Measurements from ENCODE around the gene SPSB1.
"Not testable (repeated sequence)": the region's sequence is repeated elsewhere in the genome, so short reads cannot be mapped to it uniquely, and the experiment has no call there.

SPSB1 gene

DNA sequence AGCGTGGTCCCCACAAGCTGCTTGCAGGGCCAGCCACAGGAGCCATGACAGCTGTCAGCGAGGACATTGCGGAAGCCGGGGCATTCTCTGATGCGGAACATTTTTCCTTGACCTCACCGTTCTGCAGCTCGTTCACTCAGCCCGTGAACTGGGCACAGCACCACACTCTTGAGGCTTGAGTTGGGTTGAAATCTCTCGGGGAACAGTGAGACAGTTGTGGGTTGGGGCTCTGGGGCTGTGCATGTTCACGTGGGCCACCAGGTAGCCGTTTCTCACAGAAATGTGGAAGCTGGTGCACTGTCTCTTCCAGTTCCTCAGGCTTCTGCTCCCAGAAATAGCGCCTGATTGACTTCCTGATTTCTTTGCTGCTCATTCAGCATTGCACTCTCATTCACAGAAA lies 69.8 kb downstream of the SPSB1 start:
- DNase-seq (ENCODE audit: low read depth in 2 of 3, low spot score in 2 of 3) = no peak

GRCh38 chr1:9363061-9363471 lies 70.4 kb downstream of the SPSB1 start:
- DNase-seq (ENCODE audit: low read depth in 2 of 3, low spot score in 2 of 3) = no peak

GRCh38 chr1:9366298-9366697 lies 73.6 kb downstream of the SPSB1 start:
- DNase-seq (ENCODE audit: low read depth in 2 of 3, low spot score in 2 of 3) = no peak

GRCh38 chr1:9366943-9367780 lies 74.5 kb downstream of the SPSB1 start:
- DNase-seq (ENCODE audit: low read depth in 2 of 3, low spot score in 2 of 3) = no peak

DNA sequence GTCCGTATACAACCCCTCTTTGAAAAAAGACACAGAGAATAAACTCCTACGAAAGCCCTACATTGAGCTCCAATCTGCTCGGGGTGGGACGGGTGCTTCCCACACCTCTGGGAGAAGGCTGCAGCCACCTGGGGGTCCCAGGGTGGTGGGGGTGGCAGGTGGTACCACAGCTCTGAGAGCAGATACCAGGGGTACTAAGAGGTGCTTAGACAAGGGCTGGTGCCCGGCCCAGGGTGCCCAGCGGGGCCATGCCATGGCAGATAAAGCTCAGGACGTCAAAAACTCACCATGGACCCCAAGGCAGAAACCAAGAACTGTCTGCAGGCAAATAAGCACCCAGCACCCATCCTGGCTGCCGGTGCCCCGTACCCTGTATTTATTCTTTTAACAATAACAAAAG lies 75.1 kb downstream of the SPSB1 start:
- no peak for DNase-seq (ENCODE audit: low read depth in 2 of 3, low spot score in 2 of 3)

GRCh38 chr1:9368356-9368755 lies 75.7 kb downstream of the SPSB1 start:
- DNase-seq (ENCODE audit: low read depth in 2 of 3, low spot score in 2 of 3) = no peak

DNA sequence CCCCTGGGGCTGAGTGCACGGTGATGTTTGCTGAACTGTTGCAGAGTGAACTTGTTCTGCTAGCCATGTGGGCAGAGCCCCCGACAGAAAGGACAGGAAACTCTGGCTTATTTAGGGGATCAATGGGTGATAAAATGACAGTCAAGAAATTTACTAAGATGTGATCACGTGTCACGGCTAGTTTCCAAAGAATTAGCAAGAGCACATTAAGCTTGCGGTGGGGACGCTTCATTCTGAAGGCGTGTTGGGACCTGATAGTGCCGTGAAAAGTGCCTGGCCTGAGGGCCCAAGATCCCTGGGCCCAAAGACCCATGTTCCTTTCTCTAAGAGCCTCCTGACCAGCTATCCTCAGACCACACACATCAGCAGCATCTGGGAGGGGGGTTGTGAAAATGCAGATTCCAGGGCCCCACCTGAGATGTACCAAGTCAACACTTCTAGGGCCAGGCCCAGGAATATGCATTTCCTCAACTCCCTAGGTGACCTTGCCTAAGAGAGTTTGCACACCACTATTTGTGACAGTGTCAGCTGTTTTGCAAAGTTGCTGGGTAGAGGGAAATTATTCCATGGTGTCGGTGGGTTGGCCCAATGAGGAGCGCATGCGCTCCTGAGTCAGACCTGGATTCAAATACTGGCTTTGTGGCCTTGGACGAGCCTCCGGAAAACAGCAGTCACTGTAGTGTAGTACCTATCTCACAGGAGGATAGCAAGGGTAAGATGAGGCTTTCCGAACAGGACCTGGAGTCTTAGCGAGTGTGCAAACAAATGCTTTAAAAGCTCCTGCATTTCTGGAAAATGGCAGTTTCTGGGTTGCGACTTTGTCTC lies 77.5 kb downstream of the SPSB1 start:
- DNase-seq (ENCODE audit: low read depth in 2 of 3, low spot score in 2 of 3) = no peak

DNA sequence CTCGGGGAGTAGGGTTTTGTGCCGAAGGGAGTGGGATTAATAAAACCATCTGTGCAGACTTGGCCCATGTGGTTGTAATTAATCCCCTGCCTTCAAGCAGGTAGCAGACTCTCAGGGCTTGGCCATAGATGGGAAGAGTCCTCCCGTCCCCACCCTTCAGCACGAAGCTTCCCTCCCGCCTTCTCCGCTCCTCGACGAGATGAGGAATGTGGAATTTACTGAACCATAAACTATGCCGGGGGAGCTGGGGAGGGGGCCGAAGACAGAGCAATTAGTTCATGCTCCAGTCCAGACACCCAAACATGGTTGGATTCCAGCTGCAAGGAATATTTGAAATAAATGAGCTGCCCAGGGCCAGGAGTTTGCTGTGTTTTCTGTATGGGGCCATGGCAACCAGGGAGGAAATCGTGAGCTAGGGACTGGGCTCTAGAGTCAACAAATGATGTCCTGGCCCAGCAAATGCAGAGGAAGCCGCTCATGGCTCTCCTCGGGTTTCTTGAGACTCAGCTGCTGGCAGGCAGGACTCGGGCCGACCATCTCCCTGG lies 78.8 kb downstream of the SPSB1 start:
- DNase-seq (ENCODE audit: low read depth in 2 of 3, low spot score in 2 of 3) = no peak

DNA sequence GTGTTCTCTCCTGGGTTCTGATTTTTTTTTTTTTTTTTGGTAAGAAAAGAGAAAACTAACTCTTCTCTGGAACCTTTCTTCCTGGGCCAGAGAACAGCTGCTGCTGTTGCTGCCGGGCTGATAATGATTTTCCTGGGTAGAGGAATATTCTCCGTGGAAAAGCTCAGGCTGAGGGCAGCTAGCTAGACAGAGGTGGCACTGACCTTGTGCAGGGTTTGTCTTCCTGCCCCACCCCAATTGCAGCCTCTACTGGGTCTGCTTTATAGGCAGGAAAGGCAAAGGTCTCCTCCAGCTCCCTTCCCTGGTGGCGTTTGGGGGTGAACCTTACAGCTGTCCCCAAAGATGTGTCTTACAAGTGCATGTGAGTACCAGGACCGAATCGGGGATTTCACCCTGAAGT lies 79.3 kb downstream of the SPSB1 start:
- DNase-seq (ENCODE audit: low read depth in 2 of 3, low spot score in 2 of 3) = no peak

GRCh38 chr1:9373619-9374018 lies 80.9 kb downstream of the SPSB1 start:
- DNase-seq (ENCODE audit: low read depth in 2 of 3, low spot score in 2 of 3) = no peak

GRCh38 chr1:9374748-9375341 lies 82.2 kb downstream of the SPSB1 start:
- no peak for DNase-seq (ENCODE audit: low read depth in 2 of 3, low spot score in 2 of 3)

DNA sequence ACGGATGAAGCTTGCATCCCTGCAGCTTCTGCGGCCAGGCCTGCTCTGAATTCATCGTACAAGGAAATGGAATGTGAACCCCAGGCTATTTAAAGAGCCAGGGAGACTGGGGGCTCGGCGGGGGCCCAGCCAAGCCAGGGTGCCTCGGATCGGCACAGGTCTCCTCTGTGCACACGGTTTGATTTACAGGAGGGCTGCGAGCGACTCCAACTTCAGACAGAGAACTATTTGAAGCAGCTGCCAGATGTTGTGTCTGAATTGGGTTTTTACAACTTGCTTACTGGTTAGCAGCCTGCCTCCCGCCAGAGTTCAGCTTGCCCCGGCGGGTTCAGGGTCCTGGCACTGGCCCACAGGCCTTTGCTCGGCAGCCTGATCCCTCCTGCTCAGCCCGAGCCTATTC lies 83.2 kb downstream of the SPSB1 start:
- DNase-seq (ENCODE audit: low read depth in 2 of 3, low spot score in 2 of 3) = no peak

GRCh38 chr1:9376430-9376829 lies 83.7 kb downstream of the SPSB1 start:
- DNase-seq (ENCODE audit: low read depth in 2 of 3, low spot score in 2 of 3) = no peak

DNA sequence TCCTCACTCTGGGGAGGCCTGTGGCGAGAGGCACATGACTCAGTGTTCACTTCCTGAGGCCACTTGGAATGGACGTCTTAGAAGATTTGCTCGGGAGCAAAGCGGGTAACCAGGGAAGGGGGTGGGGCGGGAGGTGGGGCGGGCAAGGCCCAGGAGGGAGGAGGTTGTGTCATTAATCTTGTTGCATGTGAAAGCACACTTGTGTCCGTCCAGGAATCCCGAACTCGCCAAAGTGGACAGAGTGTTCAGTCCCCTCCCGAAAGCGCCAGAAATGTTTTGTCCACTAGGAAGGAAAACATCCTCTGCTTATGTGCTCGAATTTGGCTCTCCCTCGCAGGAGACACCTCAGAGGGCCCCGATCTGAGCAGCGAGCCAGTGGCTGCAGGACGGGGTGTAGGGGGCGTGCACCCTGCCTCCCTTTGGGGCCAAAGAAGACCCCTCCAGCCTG lies 84.2 kb downstream of the SPSB1 start:
- DNase-seq (ENCODE audit: low read depth in 2 of 3, low spot score in 2 of 3) = no peak

DNA sequence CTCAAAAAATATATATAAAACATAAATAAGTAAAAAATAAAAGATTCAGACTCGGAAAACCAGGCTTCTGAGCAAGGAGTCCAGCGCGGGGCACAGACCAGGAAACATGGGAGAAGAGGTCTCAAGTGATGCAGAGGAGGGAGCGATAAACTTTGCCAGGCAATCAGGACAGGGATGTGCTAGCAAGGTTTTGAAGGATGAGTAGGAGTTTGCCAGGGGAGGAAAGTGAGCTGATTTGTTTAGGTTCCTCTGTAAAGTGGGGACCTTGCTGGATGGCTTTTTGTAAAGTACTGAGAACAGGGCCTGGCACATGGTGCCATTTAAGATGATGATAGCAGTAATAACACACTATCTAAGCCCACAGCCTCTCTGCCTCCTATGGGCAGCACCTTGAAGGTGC lies 86.1 kb downstream of the SPSB1 start:
- DNase-seq (ENCODE audit: low read depth in 2 of 3, low spot score in 2 of 3) = no peak

- no peak for DNase-seq (ENCODE audit: low read depth in 2 of 3, low spot score in 2 of 3)
Measured at GRCh38 chr1:9380711-9381110, 88.0 kb downstream of the SPSB1 start.

DNA sequence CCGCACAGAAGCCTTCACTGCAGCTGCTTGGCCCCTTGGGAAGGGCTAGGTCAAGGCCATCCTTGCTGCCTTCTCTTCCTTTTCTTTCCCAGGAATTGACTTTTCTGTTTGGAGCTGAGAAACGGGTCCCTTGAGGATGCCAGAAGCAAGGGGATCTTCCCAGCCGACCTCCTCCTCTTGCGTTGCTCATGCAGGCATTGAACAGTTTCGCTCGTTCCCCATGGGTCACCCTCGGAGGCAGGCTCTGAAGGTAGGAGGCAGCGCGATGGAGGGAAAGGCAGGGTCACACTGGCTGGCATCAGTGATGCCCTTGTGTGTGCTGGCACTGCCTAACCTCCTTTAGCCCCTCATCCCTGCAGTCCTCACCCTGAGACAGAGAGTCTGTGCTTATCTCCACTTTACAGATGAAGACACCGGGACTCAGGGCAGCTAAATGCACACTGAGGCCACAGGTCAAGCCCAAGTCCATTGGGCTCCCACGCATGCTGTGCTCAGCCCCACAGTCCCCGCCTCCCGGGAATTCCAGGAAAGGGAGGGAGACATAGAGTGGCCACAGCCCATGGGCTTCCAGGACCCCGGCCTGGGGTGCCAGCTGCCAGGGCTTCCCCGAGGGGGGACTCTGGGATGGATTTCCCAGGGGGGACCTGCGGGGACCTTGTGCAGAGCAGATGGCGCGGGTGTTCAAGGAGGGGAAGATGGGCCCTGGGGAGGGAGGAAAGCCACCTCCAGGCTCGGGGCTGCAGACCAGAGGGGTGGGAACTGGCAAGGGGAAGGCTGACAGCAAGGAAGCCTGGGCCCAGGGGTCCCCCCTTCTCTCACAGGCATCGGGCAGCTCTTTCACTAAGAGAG lies 90.2 kb downstream of the SPSB1 start:
- DNase-seq (ENCODE audit: low read depth in 2 of 3, low spot score in 2 of 3) = no peak

DNA sequence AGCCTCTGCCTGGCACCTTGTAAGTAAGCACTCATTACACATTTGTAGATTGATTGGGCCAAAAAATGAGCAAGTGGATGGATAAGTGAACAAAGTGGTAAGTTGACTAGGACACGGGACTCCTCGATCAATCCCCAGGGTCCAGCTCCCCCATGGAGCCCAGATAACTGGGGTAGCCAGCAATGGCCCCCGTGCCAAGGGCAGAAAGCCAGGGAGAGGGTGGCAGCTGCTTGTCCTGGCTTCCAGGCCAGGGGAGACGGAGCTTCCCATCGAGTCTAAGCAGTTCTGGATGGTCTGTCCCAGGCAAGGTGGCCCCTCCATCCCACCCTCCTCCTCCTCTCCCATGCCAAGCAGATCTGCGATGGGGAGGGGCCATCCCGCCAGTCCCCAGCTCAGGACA lies 91.4 kb downstream of the SPSB1 start:
- DNase-seq (ENCODE audit: low read depth in 2 of 3, low spot score in 2 of 3) = no peak

DNA sequence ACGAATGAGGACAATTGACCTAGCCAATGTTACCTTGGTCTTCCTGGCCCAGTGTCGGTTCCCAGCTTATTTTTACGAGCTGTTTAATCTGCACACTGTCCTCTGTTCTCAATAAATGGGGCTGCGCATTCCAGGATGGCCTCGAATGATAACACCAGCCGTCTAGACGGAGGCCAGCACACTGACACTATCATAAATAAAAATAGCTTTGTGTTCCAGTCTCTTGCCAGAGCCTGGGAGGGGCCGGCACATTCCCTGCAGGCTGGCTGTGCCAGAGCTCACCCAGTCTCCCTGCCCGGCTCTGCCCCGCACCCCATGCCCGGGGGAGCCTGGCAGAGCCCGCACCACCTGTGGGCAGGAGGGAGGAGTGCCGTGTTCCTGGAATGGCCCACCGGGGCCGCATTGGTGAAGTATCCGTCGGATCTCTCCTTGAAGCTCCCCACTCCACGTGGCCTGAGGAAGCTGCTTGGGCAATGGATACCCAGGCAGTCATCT lies 92.1 kb downstream of the SPSB1 start:
- no peak for DNase-seq (ENCODE audit: low read depth in 2 of 3, low spot score in 2 of 3)

GRCh38 chr1:9385392-9385791 lies 92.7 kb downstream of the SPSB1 start:
- not testable (repeated sequence) for DNase-seq (ENCODE audit: low read depth in 2 of 3, low spot score in 2 of 3)
